GM19193 (cell line): ENCODE data around the gene SMCO4.

Source experiments
- POLR2A ChIP-seq: IDR thresholded peaks from 4 replicates; pipeline ENCODE4 v1.6.1; 2011; ENCODE audit not compliant: insufficient read depth, insufficient read length; ENCODE audit errors: extremely low read depth

Gene SMCO4

DNA sequence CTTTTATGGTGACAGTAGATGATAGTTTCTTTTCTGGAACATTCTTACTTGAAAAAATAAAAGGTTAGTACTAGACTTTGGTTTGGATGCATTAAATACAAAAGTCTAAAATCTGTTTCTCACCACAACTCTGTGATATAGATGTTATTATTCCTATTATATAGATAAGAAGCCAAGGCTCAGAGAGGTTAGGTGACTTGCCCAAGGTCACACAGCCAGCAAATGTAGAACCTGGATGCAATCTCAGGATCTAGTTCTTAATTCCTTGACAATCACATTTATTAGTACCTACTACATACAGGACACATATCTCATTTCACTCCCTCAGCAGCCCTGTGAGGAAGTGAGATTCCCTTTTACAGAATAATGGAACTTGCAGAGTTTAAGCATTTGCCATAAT is 26.3 kb upstream of the SMCO4 start:
- TF ChIP-seq POLR2A, result no peak

- TF ChIP-seq POLR2A, result no peak
These were observed 25.5 kb upstream of the SMCO4 start for GRCh38 chr11:93568726-93569125.

DNA sequence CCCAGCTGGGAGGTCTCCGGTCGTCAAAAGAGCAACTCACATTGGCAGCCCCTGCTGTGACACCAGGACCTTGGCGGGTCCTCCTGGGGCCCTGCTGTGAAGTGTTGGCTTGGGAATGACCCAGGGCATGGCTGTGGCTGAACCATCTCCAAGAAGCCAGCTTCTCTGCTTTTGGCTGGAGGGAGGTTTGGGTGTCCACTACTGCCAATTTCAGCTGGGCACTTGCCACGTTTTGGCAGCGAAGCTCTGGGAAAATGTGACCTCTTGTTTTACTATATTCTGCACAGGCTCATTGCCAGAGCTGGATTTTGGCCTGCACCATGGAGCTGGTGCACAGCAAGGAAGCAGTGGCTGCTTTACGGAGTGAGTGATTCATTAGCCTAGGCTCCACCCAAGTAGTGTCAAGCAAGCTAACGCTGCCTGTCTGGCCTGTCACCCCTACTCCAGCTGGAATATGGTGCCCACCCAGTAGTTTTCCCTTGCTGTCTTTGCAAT is 24.3 kb upstream of the SMCO4 start:
- TF ChIP-seq POLR2A, result no peak

GRCh38 chr11:93564895-93565294 is 21.7 kb upstream of the SMCO4 start:
- no peak for TF ChIP-seq POLR2A

DNA sequence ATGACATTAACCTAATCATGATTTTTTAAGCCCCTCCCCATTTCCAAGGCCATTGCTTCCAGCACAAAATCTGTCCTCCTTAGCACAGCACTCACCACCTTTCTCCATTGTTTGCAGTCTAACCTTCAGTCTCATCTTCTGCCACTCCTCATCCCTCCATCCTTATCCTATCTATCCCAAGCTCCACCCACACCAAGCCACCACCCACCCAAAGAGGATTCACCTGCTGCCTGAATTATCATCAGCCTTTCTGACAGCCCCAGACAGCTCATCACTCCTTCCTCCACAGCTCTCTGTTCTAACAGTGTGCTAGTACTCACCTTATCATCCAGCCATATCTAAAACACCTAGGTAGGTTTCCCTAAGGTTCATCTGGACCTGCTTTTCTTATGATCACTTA is 20.7 kb upstream of the SMCO4 start:
- no peak for TF ChIP-seq POLR2A

DNA sequence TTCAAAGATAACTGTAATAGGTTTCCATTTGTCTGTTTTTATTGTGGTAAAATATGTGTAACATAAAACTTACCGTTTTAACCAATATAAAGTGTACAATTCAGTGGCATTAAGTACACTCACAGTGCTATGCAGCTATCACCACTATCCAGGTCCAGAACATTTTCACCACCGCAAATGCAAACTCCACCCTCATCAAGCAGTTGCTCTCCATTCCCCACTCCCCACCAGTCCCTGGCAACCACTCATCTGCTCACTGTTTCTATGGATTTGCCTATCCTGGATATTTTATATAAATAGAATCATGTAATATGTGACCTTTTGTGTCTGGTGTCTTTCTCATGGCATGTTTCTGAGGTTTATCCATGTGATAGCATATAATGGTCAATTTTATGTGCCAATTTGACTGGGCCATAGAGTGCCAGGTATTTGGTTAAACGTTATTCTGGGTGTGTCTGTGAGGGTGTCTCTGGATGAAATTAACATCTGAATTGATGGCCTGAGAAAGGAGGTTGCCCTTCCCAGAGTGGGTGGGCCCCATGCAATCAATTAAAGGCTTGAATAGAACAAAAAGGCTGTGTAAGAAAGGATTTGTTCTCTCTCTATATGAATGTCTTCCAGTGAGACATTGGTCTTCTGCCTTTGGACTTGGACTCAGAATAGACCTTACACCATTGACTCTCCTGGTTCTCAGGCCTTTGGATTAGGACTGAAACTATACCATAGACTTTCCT is 17.2 kb upstream of the SMCO4 start:
- TF ChIP-seq POLR2A, result no peak

GRCh38 chr11:93559681-93560080 is 16.5 kb upstream of the SMCO4 start:
- no peak for TF ChIP-seq POLR2A

- no peak for TF ChIP-seq POLR2A
These were observed 9.7 kb upstream of the SMCO4 start for GRCh38 chr11:93552874-93553273.

DNA sequence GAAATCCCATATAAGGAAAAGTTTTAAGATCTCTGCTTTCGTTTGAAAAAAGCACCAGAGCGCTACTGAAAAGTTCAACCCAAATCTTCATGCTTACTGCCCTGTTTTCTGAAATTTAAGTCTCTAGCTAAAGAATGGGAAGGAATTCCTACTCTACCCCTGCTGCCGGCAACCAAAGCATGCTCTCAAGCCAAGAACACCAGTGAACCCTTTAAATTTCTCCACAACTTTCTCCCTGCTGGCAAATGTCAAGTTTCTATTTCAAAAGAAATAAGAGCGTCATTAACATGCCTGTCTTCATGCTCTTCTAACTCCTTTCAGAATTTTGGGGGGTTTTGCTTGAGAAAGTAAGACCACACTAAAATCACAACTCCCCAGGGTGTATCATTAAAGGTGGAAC is 6.8 kb upstream of the SMCO4 start:
- no peak for TF ChIP-seq POLR2A

- TF ChIP-seq POLR2A, result no peak
These were observed 5.6 kb upstream of the SMCO4 start for GRCh38 chr11:93548679-93549319.

- TF ChIP-seq POLR2A, result no peak
These were observed 4.6 kb upstream of the SMCO4 start for GRCh38 chr11:93547773-93548172.

DNA sequence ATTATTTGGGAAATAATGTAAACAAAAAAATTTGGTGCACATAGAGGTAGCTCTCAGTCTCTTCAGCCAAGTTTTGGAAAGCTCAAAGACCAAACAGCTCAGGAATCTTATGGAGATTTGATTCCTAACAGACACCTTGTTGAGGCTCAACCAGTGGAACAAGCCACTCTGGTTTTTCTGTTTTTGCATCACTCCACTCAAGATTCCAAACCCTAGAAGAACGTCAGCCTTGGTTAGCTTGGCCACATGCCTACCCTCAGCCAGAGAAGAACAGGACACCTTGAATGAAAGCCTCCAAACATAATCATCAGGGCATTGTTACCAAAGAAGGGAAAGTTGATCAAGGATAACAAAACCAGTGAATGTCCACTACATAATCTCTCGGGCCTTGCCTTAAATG is 3.8 kb upstream of the SMCO4 start:
- TF ChIP-seq POLR2A, result no peak

DNA sequence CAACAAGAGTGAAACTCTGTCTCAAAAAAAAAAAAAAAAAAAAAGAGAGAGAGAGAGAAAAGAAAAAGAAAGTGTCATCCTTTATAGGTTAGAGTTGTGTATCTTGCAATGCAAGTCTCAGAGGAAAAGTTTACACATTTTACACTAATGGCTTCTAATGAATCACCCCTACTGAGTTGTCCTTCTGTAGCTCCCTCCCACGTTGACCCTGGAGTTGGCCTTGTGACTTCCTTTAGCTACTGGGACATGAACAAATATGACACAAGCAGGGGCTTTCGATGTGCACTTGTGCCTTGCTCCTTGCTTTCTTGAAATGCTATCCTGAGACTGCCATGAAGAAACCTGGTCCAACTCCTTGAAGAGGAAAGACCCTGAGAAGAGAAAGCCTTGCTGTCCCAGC is 2.4 kb upstream of the SMCO4 start:
- no peak for TF ChIP-seq POLR2A

DNA sequence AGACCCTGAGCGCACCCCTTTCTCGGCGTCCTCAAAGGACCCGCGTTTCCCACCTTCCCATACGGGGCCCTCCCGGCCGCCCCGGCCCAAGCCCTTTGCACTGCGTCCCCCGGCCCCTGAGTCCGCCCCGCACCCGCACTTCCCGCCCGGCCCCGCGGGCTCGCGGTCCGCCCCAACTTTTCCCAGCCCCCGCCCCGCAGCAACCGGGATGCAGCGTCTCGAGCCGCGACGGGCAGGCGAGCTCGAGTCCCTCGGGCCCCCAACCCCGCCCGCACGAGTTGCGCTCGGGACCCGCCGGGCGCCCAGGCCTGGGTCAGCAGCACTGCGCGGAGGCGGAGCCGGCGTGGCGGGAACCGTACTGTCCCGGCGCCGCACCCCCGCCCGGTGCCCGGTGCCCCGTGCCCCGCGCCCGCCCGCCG is 371 bp downstream of the SMCO4 start:
- no peak for TF ChIP-seq POLR2A

DNA sequence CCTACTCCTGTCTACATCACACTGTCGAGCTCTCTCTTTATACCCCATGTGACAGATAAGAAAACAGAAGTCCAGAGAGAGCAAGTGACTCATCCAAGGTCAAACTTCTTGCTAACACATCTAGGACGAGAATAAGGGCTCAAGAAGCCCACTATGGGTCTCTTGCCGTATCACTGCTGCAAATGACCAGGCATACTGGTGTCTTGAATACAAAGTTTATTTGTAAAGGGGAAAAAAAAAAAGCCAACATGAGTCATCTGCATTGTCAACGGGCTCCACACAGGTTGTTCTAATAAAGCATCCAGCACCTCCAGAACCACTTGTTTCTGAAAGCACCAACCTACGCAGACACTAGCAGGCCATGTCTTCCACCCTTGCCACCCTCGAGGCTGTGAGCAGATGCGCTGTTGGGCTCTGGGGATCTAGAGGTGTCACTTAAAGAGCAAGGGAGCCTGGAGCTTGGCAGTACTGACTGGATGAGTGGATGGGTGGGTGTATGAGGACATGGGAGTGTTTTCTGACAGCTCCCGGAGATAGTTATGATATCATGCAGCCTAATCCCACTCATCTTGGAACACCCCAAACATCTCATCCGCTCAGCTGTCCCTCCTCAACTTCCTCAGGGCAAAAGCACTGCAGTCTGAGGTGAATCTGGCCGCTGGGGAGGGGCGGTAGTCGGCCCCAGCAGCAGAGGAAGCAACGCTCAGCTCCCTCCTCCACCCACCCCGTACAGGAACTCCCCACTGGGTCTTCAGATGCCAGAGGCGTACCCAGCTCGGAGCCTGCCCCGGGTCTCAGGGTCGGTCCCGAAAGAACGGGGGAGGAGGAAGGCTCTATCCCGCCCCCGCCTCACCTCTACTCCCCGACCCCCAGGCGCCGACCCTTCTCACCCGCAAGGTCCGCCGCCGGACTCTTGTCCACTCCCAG is 1.0 kb downstream of the SMCO4 start:
- no peak for TF ChIP-seq POLR2A

GRCh38 chr11:93540896-93541553 is 2.2 kb downstream of the SMCO4 start:
- no peak for TF ChIP-seq POLR2A

- no peak for TF ChIP-seq POLR2A
These were observed 2.9 kb downstream of the SMCO4 start for GRCh38 chr11:93540337-93540736.
